Superior temporal gyrus (tissue), 1 donor: ENCODE measurements around the gene NUP93.

Experiments
- DNase-seq: peaks from one replicate; pipeline ENCODE4 v3.0.0-alpha.2; 2016; ENCODE audit errors: extremely low spot score

Gene NUP93

GRCh38 chr16:56892705-56893104, 162.8 kb downstream of the NUP93 start:
- no peak for DNase-seq

- DNase-seq = no peak
Observed at GRCh38 chr16:56894331-56894917, 164.5 kb downstream of the NUP93 start.

GRCh38 chr16:56895813-56896212, 165.9 kb downstream of the NUP93 start:
- no peak for DNase-seq

GRCh38 chr16:56896244-56896643, 166.3 kb downstream of the NUP93 start:
- no peak for DNase-seq

GRCh38 chr16:56897026-56897799, 167.3 kb downstream of the NUP93 start:
- no peak for DNase-seq

- DNase-seq = no peak
Observed at GRCh38 chr16:56898847-56899246, 168.9 kb downstream of the NUP93 start.
